BLaER1 (cell line): ENCODE measurements around the gene PHF20.
"Not testable (repeated sequence)": the region's sequence is repeated elsewhere in the genome, so short reads cannot be mapped to it uniquely, and the experiment has no call there.

Experiments used
- H3K27ac ChIP-seq: shearing (Covaris generic); formaldehyde crosslinking; 2 replicates; pipeline ENCODE4 v1.8.1; 2022
- H3K27me3 ChIP-seq: shearing (Covaris generic); formaldehyde crosslinking; 2 replicates; pipeline ENCODE4 v1.8.1; 2022
- H3K36me3 ChIP-seq: shearing (Covaris generic); formaldehyde crosslinking; 2 replicates; pipeline ENCODE4 v1.8.1; 2022
- H3K4me1 ChIP-seq: shearing (Covaris generic); formaldehyde crosslinking; 2 replicates; pipeline ENCODE4 v1.8.1; 2022
- H3K4me2 ChIP-seq: shearing (Covaris generic); formaldehyde crosslinking; 2 replicates; pipeline ENCODE4 v1.8.1; 2022
- H3K4me3 ChIP-seq: shearing (Covaris generic); formaldehyde crosslinking; 2 replicates; pipeline ENCODE4 v1.8.1; 2022
- H3K9ac ChIP-seq: shearing (Covaris generic); formaldehyde crosslinking; 2 replicates; pipeline ENCODE4 v1.8.1; 2022
- H3K9me3 ChIP-seq: shearing (Covaris generic); formaldehyde crosslinking; 2 replicates; pipeline ENCODE4 v1.8.1; 2022
- H4K20me1 ChIP-seq: shearing (Covaris generic); formaldehyde crosslinking; 2 replicates; pipeline ENCODE4 v1.8.1; 2022
- Cebpa-rat ChIP-seq: shearing (Covaris generic); IDR thresholded peaks from 2 replicates; pipeline ENCODE4 v1.8.1; 2022

The PHF20 gene

GRCh38 chr20:35991142-35991771, 219.4 kb downstream of the PHF20 start:
- Histone ChIP-seq H4K20me1 (no peaks in the 10 kb centered on the region), H3K27me3 (no peaks in the 10 kb centered on the region), H3K4me1 (peaks cover 10% of the 10 kb centered on the region), H3K9ac (no peak overlapping the region), H3K4me2 (no peak overlapping the region), H3K36me3 (no peaks in the 10 kb centered on the region), H3K9me3 (no peaks in the 10 kb centered on the region), H3K4me3 (no peak overlapping the region), H3K27ac (no peak overlapping the region)
- TF ChIP-seq Cebpa-rat, result no peak

- Histone ChIP-seq H3K9me3 (no peaks in the 10 kb centered on the region), H3K4me3 (no peak overlapping the region), H3K36me3 (no peaks in the 10 kb centered on the region), H3K4me2 (peak overlapping the region; percentile 39), H3K27ac (no peak overlapping the region), H3K9ac (no peak overlapping the region), H4K20me1 (no peaks in the 10 kb centered on the region), H3K27me3 (no peaks in the 10 kb centered on the region), H3K4me1 (peaks cover 10% of the 10 kb centered on the region)
- no peak for TF ChIP-seq Cebpa-rat
Observed at GRCh38 chr20:35992713-35993335, 221.0 kb downstream of the PHF20 start.

- Histone ChIP-seq H3K27me3 (no peaks in the 10 kb centered on the region), H3K27ac (no peak overlapping the region), H3K4me2 (no peak overlapping the region), H3K4me3 (no peak overlapping the region), H3K4me1 (peaks cover 10% of the 10 kb centered on the region), H3K36me3 (no peaks in the 10 kb centered on the region), H3K9me3 (no peaks in the 10 kb centered on the region), H3K9ac (no peak overlapping the region), H4K20me1 (no peaks in the 10 kb centered on the region)
- no peak for TF ChIP-seq Cebpa-rat
Observed at GRCh38 chr20:35994994-35995453, 223.2 kb downstream of the PHF20 start.

GRCh38 chr20:35996492-35996891, 224.7 kb downstream of the PHF20 start:
- not testable (repeated sequence) for H3K27ac ChIP-seq, H3K9me3 ChIP-seq, H3K36me3 ChIP-seq, H3K9ac ChIP-seq, H3K27me3 ChIP-seq, H3K4me2 ChIP-seq, H3K4me3 ChIP-seq, H3K4me1 ChIP-seq, H4K20me1 ChIP-seq
